Activated naive CD4-positive, alpha-beta T cell treated with anti-CD3 and anti-CD28 coated beads, Interleukin-2, amount 50 U/mL, for 16 hours (primary cell): ENCODE data around the gene ACSM5.
"Not testable (repeated sequence)": the region's sequence is repeated elsewhere in the genome, so short reads cannot be mapped to it uniquely, and the experiment has no call there.

ENCODE experiments used
- DNase-seq: peaks from one replicate; pipeline ENCODE4 v3.0.0-alpha.2; 2020

ACSM5 gene

DNA sequence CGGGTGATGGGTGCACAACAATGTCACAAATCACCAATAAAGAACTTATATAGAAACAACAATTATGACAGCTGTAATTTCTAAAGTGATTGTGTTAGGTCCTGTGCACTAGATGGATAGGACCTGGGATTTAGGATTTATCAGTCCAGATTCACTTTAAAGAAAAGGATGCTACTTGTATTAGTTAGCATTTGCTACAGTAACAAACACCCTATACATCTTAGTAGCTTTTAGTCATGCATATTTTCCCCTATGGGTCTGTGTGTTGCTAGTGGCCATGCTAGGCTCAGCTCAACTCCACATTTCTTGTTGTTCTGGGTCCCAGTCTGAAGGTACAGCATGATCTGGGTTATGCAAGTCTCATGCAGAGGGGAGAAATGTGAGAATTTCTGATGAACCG, 49.9 kb downstream of the ACSM5 start:
- DNase-seq: not testable (repeated sequence)

- not testable (repeated sequence) for DNase-seq
Measured at GRCh38 chr16:20460313-20460712, 51.0 kb downstream of the ACSM5 start.

DNA sequence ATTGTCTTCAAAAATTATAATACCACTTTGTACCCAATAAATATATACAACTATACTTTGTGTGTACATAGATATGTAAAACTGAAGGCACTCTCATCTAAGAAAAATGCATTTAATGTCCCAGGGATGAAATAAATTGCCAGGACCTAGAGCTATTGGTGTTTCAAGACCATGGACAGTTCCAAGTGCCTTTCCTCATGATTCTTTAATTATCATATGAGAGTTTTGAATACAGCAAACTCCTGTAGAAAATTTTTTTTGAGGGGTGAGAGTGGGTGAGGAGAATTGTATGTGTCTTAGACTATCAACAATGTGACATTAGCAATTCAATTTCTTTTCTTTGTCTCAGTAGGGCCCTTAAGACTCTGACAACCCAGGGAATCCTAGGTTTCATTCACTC, 59.6 kb downstream of the ACSM5 start:
- not testable (repeated sequence) for DNase-seq

DNA sequence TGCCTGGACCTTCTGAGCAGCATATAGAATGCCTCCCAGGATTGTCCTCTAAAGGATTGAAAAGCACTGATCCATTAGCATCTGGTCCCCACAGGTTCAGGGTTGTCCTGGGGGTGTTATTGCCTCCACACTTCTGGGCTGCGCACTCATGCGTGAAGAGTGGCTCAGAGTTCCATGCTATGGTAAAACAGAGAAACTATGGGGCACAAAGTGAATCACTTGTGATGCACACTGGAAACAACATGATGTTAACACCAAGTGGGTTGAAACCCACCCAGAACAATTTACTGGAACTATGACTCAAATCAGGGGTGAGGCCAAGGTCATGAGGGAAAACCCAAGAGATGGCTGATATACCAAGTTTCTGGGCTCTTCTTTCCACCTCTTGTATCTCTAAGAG, 60.6 kb downstream of the ACSM5 start:
- not testable (repeated sequence) for DNase-seq

DNA sequence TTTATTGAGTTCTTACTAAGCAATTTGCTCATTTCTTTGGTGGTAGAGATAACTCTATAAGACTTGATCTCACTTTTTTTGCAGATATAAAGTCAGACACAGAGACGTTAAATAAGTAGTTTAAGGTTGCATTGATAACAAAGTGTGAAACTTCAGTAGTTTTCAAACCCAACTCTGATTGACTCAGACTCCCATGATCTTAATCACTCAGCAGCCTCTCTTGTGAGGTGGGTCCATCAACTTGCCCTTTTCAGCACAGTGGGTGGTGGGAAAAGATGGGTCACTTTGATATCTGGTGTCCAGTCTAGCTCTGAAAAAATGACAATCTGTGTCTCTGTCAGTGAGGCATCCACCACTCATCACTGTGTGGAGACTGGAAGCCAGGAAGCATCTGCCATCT, 61.4 kb downstream of the ACSM5 start:
- not testable (repeated sequence) for DNase-seq

DNA sequence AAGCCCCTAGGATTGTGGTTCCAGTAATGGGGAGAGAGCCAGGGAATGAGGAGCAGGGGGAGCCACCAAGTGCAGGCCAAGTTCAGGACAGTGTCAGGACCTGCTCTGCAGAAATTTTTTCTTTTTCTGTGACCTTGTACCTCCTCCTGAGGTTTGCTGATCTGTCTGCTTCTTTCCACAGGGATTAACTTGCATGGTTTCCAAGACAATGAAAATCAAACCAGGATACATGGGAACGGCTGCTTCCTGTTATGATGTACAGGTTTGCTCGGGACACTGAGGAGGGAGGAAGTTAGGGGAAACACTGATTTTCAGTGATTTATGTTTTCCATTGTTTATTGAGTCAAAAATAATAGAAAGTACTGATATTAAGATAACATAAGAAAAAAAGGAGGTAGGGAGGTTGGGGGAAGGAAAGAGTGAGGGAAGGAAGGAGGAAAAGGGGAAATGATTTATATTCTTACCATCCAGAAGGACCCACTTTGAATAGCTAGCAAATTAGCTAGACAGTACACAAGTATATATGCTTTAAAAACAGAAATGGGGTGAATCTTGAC, 67.9 kb downstream of the ACSM5 start:
- not testable (repeated sequence) for DNase-seq

DNA sequence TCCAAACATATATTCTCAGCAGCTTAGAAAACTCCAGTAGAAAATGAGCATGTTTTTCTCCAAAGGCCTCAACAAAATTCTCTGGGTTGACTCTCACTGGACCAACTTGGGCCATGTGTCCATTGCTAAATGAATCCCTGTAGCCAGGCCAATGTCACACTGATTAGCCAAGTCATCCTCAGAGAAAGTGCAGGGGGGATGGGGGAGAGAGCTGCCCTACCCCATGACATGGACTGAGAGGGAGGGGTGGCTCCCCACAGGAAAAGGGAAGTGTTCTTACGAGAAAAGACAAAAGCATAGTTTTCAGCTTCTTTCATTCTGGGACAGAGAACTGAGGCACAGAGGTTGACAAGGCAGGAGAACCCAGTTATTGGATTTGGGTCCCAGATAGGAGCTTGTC, 74.7 kb downstream of the ACSM5 start:
- DNase-seq: not testable (repeated sequence)

GRCh38 chr16:20484726-20485125, 75.4 kb downstream of the ACSM5 start:
- DNase-seq: no peak

- no peak for DNase-seq
Measured at GRCh38 chr16:20485408-20485807, 76.1 kb downstream of the ACSM5 start.
